GM19351 (cell line): ENCODE measurements around the gene TNFAIP1.

Experiments
- ATAC-seq: cut with Tn5 transposase; IDR thresholded peaks from one replicate; pipeline ENCODE4 v1.9.1; 2021; ENCODE audit warnings: mild to moderate bottlenecking, moderate library complexity; ENCODE audit not compliant: unreplicated experiment

TNFAIP1 gene

DNA sequence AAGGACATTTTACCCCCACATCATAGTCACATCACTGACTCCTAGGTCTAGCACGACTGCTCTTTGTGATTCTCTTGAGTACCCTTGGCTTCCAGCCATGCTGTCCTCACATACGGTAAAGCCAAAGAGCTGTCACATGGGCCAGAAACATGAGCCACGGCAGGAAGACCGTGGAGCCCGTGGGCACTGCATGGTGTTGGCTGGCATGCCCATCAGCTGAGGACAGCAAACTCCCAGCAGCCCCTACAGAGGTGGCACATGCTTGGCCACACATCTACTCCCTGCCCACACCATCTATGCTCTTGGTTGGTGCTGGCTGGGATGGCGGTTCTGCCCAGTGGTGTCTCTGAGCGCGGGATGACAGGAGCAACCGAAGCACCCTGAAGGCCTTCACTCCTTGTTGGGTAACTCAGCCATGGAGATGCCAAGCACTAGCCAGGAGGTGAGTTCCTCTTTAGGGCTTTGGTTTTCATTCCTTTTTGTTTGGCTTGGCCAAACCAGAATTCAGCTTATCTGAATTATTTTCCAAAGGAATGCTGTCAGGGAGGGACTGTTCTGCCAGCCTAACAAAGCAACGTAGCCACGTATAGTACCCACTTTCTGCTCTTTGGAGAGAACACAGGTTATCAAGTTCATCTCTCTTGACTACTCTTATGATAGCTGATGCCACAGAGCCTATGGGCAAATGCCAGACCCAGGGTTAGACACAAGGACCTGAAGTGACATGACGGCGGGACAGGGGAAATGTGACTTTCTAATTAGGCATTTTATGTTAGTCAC is 10.0 kb downstream of the TNFAIP1 start:
- no peak for ATAC-seq

DNA sequence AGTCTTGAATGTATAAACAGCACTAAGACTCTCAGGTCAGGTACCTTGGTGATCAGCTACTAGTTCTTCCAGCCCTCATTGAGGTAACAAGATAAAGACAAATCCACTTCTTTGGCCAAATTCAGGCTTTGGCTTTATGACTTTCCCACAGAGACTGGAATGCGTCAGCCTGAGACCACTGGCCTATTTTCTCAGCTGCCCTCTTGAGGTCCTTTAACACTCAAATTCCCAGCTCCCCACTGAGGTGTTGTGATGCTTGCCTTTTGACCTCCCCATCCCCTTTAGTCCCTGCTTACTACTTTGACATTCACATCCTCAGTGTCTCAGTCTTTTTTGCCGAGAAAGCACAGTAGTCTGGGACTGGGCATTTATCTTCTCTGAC is 10.6 kb downstream of the TNFAIP1 start:
- no peak for ATAC-seq

DNA sequence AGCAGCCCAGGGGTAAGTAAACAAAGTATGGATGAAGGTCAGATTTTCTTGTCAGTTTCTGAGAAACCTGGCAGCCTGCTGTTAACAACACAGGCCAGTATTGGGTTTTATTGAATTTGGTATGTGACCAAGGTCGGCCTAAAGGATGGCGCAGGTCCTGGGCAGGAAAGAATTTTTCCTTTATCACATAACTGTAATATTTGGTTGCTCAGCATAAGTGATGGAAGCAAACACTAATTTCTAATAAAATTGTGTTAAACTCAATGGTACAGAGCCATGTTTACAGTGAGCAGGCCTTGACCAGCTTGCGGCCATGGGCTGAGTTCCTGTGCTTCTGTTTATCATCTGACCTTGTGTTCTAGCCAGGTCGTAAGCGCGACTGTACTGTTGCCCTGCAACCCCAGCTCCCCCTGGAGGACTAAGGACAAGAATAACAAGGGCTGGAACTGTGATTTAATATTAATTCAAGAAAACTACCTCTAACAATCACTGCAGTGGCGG is 11.2 kb downstream of the TNFAIP1 start:
- ATAC-seq = no peak

DNA sequence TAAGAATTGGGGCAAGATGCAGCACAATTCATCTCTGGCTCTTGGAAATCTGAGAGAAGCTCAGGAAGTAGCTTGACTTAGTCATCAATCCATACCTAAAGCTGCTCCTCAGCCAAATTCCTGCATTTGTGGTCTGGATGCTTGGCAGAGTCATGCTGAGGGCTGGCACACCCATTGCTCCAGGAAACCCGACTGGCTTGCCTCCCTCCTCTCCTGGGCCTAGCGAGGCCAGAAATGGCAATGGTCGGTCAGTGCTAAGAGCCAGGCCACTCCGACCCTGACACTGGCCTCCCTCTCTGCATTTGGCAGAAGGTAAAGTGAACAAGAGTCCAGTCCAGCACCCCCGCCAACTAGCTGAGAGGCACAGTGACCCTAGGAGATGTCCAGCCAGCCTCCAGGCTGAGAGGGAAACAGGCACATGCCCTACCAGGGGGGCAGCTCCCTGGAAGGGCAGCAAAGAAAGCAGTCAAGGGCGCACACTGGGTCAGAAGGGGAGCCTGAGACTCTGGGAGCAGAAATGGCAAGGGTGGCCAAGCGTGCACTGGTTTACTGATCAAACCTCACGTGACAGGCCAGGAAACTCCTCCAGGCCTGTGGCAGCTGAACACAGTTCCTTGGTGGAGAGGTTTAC is 11.8 kb downstream of the TNFAIP1 start:
- ATAC-seq = no peak

DNA sequence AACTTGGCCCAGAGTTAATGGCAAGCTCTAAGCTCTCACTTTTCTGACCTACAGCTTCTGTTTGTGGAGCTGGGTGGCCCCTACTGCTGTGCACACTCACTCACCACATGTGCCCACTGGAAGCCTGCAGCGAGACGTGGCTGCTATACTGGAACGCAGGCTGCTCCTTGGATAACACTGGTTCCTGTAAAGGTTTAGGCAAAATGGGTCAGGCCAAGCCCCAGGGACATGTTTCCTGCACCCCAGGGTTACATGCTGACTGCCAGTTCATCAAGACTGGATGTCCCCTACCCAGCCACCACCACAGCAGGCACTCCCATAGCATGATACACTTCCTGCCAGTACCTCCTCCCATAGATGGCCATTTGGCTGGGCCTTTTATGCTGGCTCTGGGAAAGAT is 13.4 kb downstream of the TNFAIP1 start:
- ATAC-seq = no peak

DNA sequence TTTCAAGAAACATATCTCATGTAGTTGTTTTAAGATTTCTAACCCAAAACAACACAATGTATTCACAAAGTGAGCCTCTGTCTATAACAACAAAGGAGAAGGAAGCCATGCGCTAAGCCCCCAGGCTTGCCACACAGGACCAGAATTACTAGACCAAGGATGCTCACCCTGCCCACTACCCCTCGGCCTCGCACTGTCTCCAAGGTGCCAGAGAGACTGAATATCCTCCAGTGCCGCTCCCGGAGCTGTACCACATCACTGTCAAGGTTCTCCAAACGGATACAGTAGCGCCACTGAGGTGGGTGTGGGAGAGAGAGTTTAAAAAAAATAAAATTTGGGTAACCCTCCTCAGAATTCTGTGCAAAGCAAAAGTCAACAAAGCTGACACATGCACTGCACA is 14.7 kb downstream of the TNFAIP1 start:
- no peak for ATAC-seq

DNA sequence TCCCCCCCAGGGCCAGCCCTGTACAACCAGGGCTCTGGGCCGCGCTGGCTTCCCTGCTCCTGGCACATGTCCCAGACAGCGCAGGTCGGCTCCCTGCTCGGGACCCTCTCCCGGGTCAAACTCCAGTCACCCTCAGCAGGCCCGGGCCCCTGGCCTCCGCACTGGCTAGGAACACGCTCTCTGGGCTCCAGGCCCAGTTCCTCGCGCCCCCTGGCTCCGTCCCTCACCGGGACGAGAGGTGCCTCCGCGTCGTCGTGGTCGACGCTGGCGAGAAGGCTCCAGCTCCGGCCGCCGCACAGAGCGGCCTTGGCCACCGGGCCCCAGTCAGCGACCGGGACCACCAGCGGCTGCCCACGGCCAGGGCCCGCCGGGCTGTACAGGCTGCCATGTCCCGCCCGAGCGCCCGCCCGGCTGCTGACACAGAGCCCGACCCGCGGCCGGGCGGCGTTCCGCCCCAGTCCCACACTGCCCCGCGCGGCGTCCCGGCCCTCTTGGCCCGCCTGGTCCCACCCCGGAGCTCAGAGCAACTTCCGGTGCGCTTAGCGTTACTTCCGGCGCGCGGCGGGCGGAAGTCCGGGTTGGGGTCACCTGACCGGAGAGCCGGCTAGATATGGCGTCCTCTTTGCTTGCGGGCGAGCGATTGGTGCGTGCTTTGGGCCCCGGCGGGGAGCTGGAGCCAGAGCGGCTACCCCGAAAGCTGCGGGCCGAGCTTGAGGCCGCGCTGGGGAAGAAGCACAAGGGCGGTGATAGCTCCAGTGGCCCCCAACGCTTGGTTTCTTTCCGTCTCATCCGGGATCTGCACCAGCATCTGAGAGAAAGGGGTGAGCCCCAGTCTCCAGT is 21.7 kb downstream of the TNFAIP1 start, which contains the start of gene POLDIP2:
Gene POLDIP2, minus strand, starts transcription at position 467 of the 840 bp plus-strand sequence. Its CDS starts 79 bp downstream, at position 388.
- peak; percentile 95 for ATAC-seq

DNA sequence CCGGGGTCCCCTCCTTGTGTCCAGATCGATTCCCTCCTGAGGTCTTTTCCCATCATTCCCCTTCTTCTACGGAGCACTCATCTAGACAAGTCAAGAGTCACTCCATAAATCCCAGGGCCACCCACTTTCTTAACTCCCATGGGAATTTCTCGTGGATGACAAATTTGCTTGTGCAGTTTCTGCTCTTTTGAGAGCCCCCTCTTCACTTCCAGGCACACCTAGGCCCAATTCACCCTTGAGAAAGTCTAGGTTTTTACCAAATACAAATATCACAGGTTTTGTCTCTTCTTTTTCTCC is 22.3 kb downstream of the TNFAIP1 start:
- ATAC-seq = no peak

DNA sequence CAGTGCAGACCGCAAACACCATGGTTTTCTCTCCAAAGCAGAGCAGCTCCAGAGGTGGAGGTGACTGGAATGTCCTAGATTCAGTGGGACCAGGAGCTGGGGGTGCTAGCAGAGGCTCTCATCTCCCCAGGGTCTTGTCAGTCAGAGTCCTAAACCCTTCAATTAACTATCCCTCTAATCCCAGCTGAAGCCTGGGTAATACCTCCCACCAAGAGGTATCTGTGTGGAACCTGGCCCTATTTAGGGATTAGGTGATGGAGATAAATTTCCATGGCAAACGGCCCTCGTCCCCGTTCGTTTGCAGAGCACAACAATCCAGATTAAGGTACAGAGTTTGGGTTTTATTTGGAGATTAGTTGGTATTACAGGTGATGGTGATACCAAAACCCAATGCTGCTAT is 27.6 kb downstream of the TNFAIP1 start:
- ATAC-seq = no peak

DNA sequence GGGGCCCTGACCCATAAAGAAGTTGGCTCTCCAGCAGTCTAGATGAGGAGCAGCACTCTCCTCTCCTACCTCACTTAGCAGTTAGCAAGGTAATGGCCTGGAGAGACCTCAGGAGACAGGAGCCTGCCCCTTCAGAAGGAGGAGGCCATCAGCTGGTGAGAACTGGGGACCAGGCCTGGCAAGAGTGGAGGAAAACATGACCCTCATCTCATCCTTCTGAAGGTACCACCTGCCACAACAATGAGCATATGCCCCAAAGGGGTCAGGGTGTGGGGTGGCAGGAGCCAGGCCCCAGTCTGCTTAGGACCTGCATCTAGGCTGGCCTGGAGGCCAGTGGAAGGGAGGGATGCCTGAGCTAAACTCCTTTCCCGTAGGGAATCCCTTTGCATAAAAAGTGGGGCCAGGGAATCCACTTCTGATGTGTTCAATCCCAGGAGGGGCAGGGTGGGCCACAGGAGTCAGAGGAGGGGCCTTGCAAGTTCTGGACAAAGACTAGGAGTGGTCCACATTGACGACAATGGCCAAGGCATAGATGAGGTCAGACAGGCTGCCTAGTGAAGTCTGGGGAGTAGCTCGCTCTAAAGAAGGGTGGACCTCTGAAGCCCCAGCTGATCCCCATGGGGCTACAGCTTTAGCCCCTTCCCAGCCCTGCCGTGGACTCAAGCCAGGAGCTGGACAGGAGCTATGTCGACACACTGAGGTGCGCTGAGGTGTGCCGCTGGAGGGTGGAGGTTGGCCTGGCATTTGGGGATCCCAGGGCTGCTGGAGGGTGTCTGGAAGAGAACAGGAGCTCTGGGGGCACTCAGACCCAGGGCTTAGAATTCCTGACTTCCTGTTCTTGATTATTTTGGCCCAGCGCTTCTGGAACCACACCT is 28.5 kb downstream of the TNFAIP1 start:
- ATAC-seq = no peak

DNA sequence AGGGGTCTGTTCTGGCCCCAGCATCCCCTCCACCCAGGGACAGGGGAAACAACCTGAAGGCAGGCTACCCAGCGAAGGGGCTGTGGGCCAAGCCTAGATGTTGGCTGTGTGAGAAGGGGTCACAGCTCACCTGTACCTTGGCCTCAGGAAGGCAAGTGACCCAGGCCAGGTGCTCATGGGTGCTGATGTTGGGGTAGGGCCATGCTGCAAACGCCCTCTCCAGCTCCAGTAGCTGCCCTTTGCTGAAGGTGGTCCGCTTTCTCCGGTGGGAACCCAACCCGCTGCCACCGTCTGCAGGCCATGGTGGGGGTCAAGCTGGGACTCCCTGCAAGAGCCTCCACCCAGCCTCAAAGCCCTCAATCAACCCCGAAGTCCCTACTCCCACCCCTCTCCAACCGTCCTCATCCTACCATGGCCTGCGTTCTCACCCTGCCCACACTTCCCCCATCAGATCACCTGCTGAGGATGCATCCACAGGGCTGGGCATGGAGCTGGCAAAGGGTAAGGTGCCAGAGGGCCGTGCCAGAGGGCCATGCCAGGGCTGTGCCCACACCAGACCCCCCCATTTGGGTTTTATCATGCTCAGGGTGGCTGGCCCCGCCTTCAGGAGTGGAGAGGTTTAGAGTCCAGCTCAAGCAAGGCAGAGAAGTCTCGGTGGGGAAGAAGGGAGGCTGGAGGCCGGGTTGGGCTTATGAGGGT is 29.3 kb downstream of the TNFAIP1 start, which contains the start of gene SEBOX:
Gene SEBOX, minus strand, starts transcription at position 535 of the 699 bp plus-strand sequence. Its CDS starts 48 bp downstream, at position 487.
- no peak for ATAC-seq

DNA sequence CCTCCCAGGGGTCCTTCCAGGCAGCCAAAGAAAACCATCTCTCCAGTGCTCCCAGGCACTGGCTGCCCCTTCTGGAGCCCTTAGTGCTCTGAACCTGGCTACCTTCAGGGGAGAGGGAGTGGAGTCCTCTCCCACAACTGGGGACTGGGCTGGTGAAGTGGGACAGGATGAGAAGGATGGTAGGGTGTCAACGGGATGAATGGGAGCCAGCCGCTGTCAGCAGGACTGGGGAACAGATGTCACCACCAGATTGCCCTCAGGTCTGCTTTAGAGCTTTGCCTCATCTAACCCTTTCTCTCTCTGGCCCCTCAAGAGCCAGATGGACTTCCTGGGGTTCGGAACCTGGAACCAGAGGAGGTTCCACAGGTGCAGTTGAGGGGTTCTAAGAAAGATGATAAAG is 29.9 kb downstream of the TNFAIP1 start:
- no peak for ATAC-seq

DNA sequence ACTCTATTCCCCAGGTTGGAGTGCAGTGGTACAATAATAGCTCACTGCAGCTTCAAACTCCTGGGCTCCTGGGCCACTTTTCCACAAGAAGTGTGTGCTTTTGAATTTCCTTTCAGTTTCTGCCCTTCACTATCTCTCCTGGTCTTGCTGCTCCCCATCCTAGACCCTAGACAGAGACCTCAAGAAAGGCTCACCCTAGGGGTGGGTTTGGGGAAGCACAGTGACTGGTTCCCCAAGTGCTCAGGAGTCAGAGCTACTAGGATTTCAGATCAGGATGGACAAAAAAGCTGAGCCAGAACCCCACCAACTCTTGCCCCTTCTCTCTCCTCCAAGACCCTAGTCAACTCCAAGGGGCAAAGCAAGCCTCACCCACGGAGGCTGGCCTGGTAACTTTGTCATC is 31.0 kb downstream of the TNFAIP1 start:
- no peak for ATAC-seq

DNA sequence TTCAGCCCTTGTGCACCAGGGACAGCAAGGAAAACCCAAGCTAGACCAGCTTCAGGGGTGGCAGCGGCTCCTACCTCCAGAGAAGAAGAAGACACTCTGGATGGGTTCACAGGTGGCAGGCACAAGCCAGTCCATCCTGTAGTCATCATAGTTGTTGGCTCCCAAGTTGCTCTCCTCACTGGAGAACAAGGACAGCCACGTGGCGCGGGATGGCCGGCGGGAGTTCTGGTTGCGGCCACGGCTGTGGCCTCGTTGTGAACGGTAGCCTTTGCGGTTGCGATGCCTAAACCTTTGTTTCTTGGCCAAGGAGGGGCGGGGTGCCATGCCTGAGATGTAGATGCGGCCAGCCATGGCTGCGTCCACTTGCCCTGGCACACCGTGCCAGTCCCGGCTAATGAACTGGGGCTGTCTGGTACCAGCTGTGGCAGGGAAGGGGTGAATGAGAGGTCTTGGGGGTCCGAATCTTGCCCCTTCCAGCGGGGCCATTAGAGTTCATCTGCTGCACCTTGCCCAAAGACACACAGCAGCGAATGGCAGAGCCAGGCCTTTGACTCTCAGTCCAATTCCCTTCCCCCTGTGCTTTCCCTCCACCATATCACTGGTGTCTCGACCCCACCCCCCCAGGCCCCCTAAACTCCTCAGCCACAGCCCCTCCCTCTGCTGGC is 32.2 kb downstream of the TNFAIP1 start:
- no peak for ATAC-seq

DNA sequence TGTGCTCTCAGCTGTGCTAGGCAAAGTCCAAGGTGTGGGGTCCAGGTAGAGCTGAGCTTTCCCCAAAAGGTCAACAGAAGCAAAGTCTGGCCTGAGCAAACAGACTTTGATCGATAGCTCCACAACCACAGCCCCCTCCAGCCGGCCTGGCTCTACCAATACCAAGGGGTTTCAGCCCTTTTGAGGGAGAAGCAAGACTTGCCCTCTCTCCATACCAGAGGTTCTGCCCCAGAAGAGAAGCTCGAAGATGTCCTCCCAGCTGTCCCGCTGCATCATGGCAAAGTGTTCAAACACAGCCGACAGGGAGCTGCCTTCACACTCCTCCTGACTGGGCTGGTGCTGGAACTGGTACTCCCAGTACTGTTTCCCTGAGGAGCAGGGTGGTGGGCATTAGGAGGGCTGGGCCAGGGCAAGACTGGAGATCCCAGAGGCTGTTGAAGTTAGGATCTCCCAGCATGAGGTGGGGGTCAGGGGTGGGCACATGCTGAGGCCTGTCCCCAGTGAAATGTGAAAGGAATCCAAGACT is 32.8 kb downstream of the TNFAIP1 start:
- no peak for ATAC-seq

DNA sequence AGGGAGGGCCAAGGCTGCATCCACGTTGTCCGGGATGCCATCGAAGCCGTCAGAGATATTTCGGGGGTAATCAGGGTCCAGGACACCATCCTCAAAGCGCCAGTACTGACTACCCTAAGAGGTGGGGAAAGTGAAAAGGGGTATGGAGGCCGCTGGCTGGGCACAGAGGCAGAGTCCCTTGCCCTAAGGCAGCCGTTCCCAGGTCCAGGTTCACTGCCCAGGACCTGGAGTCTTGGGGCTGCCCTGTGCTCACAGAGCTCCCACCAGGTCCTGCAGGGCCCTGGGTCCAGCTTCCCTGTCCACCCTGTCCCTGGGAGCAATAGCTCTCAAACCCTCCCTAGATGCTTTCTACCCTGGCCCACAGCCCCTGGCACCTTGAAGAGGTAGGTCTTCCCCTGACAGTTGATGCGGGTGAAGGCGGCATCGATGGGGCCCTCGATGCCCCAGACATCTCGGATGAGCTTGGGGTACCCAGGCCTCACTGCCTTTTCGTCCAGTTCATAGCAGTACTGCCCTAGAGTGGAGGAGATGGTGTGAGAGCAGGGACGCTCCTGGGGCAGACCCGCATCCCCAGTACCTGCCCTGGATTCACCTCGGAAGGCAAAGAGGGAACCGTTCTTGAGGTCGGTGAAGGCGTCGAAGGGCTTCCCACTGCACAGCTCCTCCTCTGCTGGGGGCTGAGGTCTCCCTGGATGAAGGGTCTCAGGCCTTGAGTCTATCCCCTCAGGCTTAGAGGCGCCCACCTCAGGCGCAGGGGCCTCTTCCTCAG is 33.5 kb downstream of the TNFAIP1 start:
- ATAC-seq = no peak

DNA sequence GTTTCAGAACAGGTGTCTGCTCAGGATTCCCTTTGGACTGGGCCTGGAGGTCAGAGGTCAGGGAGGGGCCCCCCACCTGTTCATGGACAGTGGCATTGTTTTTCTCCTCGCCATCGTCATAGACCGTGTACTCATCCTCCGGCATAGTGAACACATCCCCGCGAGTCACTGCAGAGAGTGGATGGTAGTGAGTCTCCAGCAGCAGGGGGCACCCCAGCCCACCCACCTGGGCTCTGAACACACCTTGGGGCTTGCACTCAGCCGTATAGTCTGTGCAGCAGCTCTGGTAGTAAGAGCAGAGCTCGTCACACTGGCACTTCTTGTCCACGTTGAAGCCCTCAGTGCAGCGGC is 34.1 kb downstream of the TNFAIP1 start:
- no peak for ATAC-seq

DNA sequence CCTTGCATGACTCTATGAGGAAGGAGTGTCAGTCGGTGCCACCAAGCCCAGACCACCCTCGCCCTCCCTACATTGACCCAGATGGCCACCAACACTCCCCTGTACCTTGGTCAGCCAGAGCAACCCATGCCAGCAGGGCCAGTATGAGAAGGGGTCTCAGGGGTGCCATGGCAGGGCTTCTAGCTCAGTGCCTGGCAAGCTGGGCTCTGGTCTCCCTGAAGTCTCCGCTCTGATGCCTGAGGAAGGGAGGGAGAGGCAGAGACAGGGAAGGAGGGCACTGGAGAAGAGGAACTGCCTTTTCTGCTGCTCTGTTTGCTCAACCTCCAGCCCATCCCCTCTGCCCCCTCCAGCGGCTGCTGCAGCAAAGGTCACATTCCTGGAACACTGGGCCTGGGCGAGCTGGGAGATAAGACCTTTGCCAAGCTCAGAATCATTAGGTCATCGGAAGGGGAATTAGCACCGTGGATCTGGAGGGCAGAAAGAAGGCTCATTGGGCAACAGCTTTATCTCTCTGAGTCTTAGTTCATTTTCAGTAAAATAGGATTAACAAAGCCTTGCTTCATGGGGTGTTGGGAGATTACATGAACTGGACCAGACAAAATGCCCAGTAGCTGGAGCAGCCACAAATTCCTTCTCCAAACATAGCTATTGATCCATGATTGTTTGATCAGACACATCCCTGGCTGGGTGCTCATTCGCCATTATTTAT is 34.6 kb downstream of the TNFAIP1 start, which contains the start of gene VTN:
Gene VTN, minus strand, starts transcription at position 273 of the 709 bp plus-strand sequence. Its CDS starts 104 bp downstream, at position 169.
- ATAC-seq = no peak
